Activated naive CD8-positive, alpha-beta T cell treated with anti-CD3 and anti-CD28 coated beads for 36 hours (primary cell): ENCODE data around the gene MINDY4. TPM values are rescaled to one million over a fixed set of nuclear protein-coding genes. Genes with fewer than 3 reads are reported as not detected.

ENCODE experiments used
- DNase-seq: peaks from one replicate; pipeline ENCODE4 v3.0.0; 2021
- H3K27ac Mint-ChIP-seq: one replicate; pipeline ENCODE4 v1.8.0; 2022; ENCODE audit warnings: mild to moderate bottlenecking, moderate library complexity, mixed read lengths
- H3K27me3 Mint-ChIP-seq: one replicate; pipeline ENCODE4 v1.8.0; 2022; ENCODE audit warnings: mild to moderate bottlenecking, mixed read lengths
- H3K36me3 Mint-ChIP-seq: one replicate; pipeline ENCODE4 v1.8.0; 2021; ENCODE audit warnings: mild to moderate bottlenecking, mixed read lengths
- H3K4me1 Mint-ChIP-seq: one replicate; pipeline ENCODE4 v1.8.0; 2021; ENCODE audit warnings: mixed read lengths
- H3K4me3 Mint-ChIP-seq: one replicate; pipeline ENCODE4 v1.8.0; 2022; ENCODE audit warnings: mild to moderate bottlenecking, moderate library complexity, mixed read lengths
- H3K9me3 Mint-ChIP-seq: one replicate; pipeline ENCODE4 v1.8.0; 2022; ENCODE audit warnings: mixed read lengths
- total RNA-seq, 2 experiments: library from RNA; stranded (reverse); gene quantifications; one replicate each; pipeline ENCODE4 v1.2.3, GENCODE V29; 2021

The MINDY4 gene
- total RNA-seq, 2 experiments from 2014 or later: 1.6 to 2.0 TPM

DNA sequence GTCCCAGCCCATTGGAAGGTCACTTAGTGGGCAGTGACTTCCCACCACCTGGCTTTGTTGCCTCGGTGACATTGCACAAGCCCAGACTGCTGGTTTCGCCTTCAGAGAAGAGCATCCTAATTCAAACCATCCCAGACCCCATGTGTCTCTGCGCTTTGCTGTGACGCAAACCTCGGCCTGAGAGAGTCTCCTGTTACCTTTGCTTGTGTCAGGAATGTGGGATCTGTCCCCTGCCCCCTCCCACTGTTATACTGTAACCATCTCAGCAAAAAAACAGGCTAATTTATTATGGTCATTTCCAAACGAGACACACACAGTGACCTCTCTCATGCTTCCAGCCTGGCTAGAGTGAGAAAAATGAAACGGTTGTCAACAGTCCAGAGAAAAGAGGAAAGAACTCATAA, 115.4 kb downstream of the MINDY4 start:
- Mint-ChIP-seq H3K4me1 (no peaks in the 10 kb centered on the region), H3K4me3 (no peak overlapping the region), H3K27me3 (no peaks in the 10 kb centered on the region), H3K36me3 (peaks cover 2% of the 10 kb centered on the region), H3K9me3 (peaks cover 7% of the 10 kb centered on the region), H3K27ac (no peak overlapping the region)
- no peak for DNase-seq

DNA sequence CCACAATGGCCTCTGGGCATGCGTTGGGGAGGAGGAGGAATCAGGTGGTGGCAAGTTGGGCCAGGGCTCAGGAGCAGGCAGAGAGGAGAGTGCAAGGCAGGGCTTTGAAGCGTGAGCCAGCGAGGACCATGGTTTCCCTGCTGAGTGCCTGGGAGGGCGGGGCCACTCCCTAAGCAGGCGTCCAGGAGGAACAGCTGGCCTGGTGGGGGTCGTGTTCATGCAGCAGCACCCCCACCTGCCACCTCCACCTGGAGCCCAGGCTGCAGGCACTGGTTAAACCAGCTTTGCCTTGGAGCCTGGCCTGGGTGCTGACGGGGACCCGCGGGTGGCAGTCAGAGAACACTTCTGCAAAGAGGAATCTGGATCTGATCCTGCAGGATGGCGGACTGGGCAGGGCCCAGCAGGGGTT, 116.3 kb downstream of the MINDY4 start:
- no peaks in the 10 kb centered on the region for H3K4me1 Mint-ChIP-seq
- no peak for DNase-seq
- peaks cover 2% of the 10 kb centered on the region for H3K36me3 Mint-ChIP-seq
- peaks cover 9% of the 10 kb centered on the region for H3K9me3 Mint-ChIP-seq
- no peak overlapping the region for H3K27ac Mint-ChIP-seq
- no peaks in the 10 kb centered on the region for H3K27me3 Mint-ChIP-seq
- H3K4me3 Mint-ChIP-seq: no peak overlapping the region

DNA sequence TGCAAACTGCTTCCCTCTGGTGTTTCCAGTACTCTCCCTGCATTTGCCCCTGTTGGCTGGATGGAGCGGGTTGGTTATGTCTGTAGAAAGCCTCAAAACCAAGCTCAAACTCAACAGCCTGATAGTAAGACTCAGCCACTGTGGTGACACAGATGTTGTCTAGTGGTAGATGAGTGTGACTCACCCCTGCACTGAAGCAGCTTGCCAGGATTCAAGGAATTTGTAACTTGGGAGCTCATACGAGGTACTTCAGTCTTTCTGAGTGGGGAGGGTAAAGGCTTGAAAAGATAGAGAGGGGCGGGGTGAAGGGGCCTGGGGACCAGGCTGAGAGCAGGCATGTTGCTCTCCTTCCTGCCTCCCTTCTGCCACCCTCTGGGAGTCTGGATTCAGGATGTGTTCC, 117.5 kb downstream of the MINDY4 start:
- H3K4me1 Mint-ChIP-seq: no peaks in the 10 kb centered on the region

DNA sequence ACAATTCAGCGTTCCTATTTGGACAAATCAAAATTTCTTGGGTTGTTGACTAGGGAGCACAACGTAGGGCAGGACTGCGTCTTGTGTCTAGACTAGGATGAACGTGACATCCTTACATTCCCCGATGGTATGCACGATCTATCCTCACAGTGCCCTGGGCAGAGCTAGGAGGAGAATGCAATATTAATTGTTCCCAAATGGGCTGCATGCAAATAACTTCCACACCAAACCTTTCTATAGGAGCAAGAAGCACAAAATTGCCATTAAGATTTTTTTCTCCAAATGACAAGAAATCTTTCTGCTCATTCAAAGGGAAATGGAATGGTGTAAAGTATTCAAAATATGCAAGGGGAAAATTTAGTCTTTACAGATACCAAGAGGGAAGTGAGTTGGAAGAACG, 119.0 kb downstream of the MINDY4 start:
- Mint-ChIP-seq H3K36me3 (peaks cover 2% of the 10 kb centered on the region), H3K27ac (no peak overlapping the region), H3K9me3 (peaks cover 9% of the 10 kb centered on the region), H3K4me1 (no peaks in the 10 kb centered on the region), H3K27me3 (no peaks in the 10 kb centered on the region), H3K4me3 (no peak overlapping the region)
- DNase-seq: no peak

More for the DNA sequence above, 117.5 kb downstream of the MINDY4 start:
- Mint-ChIP-seq H3K4me3 (no peak overlapping the region), H3K36me3 (peaks cover 2% of the 10 kb centered on the region), H3K27me3 (no peaks in the 10 kb centered on the region), H3K27ac (no peak overlapping the region), H3K9me3 (peaks cover 9% of the 10 kb centered on the region)
- DNase-seq: no peak

DNA sequence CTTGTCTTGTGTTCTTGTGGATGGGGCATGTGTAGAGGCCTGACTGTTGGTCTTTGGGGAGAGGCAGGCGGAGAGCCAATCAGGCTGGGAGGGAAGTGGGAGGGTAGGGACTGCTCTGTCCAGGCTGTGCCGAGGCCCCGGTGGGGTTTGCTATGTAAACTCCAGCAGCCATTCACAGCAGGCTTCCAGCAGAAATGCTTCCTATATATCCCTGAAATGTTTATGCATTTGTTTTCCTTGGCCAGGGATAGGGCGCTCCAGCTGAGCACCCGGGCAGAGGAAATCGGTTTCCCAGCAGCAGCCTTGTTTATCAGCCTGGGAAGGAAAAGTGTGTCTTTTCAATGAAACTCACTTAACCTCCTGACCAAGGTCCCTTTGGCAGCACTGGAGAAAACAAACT, 122.1 kb downstream of the MINDY4 start:
- peaks cover 9% of the 10 kb centered on the region for H3K9me3 Mint-ChIP-seq
- no peak overlapping the region for H3K4me3 Mint-ChIP-seq
- H3K4me1 Mint-ChIP-seq: no peaks in the 10 kb centered on the region
- H3K36me3 Mint-ChIP-seq: peaks cover 2% of the 10 kb centered on the region
- no peaks in the 10 kb centered on the region for H3K27me3 Mint-ChIP-seq
- no peak overlapping the region for H3K27ac Mint-ChIP-seq
- no peak for DNase-seq

DNA sequence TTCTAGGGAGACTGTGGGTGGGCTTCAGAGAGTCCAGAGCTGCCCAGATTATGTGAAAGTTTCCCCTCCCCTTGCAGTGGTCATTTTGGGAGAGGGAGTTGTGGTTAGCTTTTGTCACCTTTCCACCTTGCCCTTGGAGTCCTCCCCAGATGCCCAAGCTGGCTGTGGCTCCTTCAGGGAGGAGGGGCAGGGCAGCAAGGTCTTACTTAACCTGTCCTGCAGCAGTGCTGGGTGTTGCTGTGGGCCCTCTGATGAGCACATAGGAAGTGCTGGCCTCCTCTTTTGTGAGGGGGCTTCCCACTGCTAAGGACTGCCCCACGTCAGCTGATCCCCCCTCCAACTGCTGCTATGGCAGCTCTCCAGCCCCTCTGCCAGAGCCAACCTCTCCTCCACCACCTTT, 122.8 kb downstream of the MINDY4 start:
- H3K9me3 Mint-ChIP-seq: peaks cover 9% of the 10 kb centered on the region

DNA sequence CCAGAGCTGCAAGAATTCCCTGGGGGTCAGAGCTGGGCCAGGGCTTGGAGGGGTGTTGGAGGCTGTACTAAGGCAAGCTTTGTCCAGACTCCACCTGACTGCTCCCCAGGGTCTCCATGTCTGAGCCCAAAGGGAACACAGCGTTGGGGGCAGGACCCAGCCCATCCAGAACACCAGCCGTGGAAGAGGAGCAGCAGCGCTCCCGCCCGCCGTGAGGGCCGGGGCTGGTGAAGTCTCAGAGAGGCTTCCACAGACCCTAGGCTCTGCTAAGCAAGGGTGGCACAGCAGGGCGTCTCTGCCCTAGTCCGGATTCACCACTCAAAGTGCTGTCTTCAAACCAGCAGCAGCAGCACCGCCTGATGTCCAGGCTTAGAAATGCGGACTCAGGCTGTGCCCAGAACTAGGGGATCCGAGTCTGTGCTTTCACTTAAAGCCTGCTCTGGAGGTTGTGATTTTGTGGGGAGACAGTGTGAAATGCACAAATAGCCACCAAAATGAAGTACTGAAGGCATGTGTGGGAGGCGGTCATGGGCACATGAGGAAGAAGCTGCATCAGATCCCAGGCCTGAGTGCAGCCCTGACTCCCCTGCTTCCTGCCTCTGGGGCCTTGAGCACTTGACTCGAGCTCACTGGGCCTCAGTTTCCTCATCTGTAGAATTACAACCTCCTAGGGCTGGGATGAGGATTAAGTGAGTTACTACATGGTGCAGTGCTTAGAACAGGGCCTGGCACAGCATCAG, 123.8 kb downstream of the MINDY4 start:
- H3K36me3 Mint-ChIP-seq: peaks cover 2% of the 10 kb centered on the region
- H3K4me3 Mint-ChIP-seq: no peak overlapping the region
- H3K4me1 Mint-ChIP-seq: no peaks in the 10 kb centered on the region
- no peak for DNase-seq
- no peak overlapping the region for H3K27ac Mint-ChIP-seq
- peaks cover 9% of the 10 kb centered on the region for H3K9me3 Mint-ChIP-seq
- no peaks in the 10 kb centered on the region for H3K27me3 Mint-ChIP-seq

More for the DNA sequence above, 122.8 kb downstream of the MINDY4 start:
- Mint-ChIP-seq H3K27me3 (no peaks in the 10 kb centered on the region), H3K4me1 (no peaks in the 10 kb centered on the region), H3K4me3 (no peak overlapping the region), H3K36me3 (peaks cover 2% of the 10 kb centered on the region), H3K27ac (no peak overlapping the region)
- no peak for DNase-seq

DNA sequence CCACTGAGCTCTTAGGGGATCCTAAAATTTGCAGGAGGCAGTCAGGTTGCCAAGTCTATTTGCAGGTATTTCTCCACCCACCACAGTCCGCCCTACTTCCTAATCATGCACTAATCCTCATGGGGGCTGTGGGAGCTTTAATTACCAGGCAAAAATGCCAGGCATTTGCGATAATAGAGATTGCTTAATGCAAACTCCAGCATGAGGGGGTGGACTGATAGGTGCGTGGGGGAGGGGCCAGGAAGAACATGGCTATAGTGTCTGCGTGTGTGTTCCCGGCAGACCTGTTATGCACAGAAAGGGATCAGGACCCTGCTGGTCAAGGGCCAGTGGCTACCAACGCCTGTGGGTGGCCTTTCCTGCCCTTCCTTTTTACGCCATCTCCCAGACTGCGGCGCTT, 124.8 kb downstream of the MINDY4 start:
- H3K36me3 Mint-ChIP-seq: peaks cover 2% of the 10 kb centered on the region
- DNase-seq: no peak
- H3K9me3 Mint-ChIP-seq: peaks cover 5% of the 10 kb centered on the region
- no peak overlapping the region for H3K4me3 Mint-ChIP-seq
- no peak overlapping the region for H3K27ac Mint-ChIP-seq
- H3K4me1 Mint-ChIP-seq: no peaks in the 10 kb centered on the region
- H3K27me3 Mint-ChIP-seq: no peaks in the 10 kb centered on the region

DNA sequence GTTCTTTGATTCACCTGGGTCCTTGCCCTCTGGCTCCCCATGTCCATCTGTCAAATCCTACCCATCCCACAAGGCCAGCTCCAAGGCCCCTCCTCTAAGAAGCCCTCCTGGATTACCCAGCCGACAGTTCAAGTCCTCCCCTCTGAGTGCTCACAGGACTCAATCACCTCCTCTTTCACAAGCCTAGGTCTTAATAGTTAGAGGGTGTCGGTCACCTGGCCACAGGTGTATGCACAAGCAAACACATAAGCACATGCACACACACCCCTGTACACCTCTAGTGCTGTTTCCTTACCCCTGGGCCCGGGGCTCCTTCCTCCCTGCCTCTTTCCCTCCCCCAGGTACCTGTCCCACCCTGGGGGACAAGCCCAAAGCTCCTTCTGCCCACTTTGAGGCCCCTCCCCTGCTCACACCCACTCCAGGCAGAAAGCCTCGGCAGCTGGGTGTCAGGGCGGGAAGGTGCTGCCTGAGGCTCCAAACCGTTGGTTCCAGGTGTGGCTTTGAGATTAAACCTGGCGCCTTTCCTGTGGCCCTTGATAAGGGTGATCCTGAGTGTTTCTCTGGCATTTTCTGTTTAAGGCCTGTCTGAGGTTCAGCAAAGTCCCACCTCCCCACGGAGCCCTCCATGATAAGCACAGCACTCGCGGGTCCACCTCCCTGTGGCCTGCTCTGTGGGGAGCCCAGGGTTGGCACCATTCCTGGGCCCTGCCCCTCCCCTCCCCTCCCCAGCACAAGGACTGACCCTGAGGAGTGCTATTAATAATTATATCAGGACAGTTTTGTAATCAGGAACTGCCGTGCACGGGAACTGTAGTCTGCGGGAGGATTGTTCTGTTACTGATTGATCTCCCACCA, 125.8 kb downstream of the MINDY4 start:
- Mint-ChIP-seq H3K27me3 (no peaks in the 10 kb centered on the region), H3K36me3 (no peaks in the 10 kb centered on the region), H3K9me3 (no peaks in the 10 kb centered on the region)

DNA sequence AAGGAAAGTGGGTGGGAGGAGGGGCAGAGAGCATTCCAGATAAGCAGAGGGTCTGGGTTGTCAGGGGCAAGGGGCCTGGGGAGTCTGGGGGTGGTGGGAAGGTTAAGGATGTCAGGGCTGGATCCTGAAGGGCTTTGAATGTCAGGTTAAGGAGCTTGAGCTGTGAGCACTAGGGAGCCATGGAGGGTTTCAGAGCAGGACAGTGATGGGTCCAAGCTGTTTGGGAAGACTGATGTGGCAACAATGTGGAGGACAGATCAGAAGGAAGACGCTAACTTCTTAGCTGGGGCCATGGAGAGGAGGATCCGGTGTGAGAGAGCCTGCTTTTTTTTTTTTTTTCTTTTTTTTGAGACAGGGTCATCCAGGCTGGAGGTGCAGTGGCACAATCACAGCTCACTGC, 126.6 kb downstream of the MINDY4 start:
- H3K27me3 Mint-ChIP-seq: no peaks in the 10 kb centered on the region
- no peak for DNase-seq
- no peak overlapping the region for H3K4me3 Mint-ChIP-seq

More for the DNA sequence above, 125.8 kb downstream of the MINDY4 start:
- no peak for DNase-seq
- H3K27ac Mint-ChIP-seq: no peak overlapping the region
- no peak overlapping the region for H3K4me3 Mint-ChIP-seq
- no peaks in the 10 kb centered on the region for H3K4me1 Mint-ChIP-seq

DNA sequence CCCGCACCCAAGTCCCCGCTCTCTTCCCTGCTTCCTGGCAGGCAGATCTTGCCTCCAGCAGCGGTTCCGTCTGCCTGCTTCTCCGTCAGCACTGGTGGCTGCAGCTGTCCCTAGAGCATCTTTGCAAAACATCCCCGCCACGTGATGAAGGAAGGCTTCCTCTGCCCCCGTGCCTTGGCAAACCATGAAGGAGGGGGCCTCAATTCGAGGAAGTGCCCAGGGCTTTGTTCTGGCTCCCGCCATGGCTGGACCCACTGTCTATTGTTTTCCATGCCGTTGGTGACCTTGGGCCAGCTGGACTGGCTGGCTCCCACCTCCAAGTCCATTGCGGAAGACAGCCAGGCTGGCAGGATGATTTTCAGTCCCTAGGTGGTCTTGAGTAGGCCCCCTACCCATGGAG, 127.2 kb downstream of the MINDY4 start:
- no peak overlapping the region for H3K27ac Mint-ChIP-seq
- H3K4me1 Mint-ChIP-seq: no peaks in the 10 kb centered on the region
- no peaks in the 10 kb centered on the region for H3K9me3 Mint-ChIP-seq
- no peaks in the 10 kb centered on the region for H3K36me3 Mint-ChIP-seq
- no peak overlapping the region for H3K4me3 Mint-ChIP-seq
- no peak for DNase-seq
- H3K27me3 Mint-ChIP-seq: no peaks in the 10 kb centered on the region

More for the DNA sequence above, 126.6 kb downstream of the MINDY4 start:
- H3K36me3 Mint-ChIP-seq: no peaks in the 10 kb centered on the region
- H3K9me3 Mint-ChIP-seq: no peaks in the 10 kb centered on the region
- no peak overlapping the region for H3K27ac Mint-ChIP-seq
- H3K4me1 Mint-ChIP-seq: no peaks in the 10 kb centered on the region

DNA sequence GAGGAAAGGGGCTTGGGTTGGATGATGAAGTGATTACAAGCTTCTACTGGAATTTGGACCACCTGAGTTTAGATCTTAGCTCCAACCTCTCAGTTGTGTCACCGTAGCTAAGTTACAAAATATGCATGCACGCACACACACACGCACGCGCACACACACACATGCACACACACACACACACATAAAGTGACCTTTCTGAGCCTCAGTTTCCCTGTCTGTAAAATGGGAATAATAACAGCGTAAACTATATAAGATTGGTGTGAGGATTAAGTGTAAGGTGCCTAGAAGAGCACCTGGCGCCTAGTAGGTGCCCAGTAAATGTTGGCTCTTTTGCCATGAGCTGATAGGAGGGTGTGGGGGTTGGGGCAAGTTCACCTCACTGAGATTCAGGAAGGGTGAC, 127.8 kb downstream of the MINDY4 start:
- DNase-seq: no peak
- Mint-ChIP-seq H3K36me3 (no peaks in the 10 kb centered on the region), H3K9me3 (no peaks in the 10 kb centered on the region), H3K27ac (no peak overlapping the region), H3K4me3 (no peak overlapping the region), H3K4me1 (no peaks in the 10 kb centered on the region), H3K27me3 (no peaks in the 10 kb centered on the region)

DNA sequence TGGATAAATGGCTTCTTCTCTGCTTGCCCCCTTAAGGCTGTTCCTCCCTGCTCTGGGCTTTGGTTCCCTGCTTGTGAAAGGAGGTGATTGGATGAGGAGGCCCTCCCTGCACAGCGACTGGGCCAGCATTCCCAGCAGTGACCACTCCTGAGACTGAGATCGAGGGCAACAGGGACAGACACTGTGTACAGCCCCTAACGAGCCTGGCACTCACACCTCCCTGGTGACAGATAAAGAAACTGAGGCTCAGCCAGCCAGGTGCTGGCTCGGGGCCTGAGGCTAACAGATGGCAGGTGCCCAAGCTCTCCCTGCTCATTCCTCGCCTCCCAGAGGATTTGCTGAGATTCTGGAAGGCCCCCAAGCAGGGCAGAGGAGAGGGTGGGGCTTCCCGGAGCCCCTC, 128.4 kb downstream of the MINDY4 start:
- no peaks in the 10 kb centered on the region for H3K27me3 Mint-ChIP-seq
- no peak overlapping the region for H3K27ac Mint-ChIP-seq
- no peaks in the 10 kb centered on the region for H3K36me3 Mint-ChIP-seq
- no peak overlapping the region for H3K4me3 Mint-ChIP-seq
- no peak for DNase-seq
- H3K9me3 Mint-ChIP-seq: no peaks in the 10 kb centered on the region
- H3K4me1 Mint-ChIP-seq: no peaks in the 10 kb centered on the region

DNA sequence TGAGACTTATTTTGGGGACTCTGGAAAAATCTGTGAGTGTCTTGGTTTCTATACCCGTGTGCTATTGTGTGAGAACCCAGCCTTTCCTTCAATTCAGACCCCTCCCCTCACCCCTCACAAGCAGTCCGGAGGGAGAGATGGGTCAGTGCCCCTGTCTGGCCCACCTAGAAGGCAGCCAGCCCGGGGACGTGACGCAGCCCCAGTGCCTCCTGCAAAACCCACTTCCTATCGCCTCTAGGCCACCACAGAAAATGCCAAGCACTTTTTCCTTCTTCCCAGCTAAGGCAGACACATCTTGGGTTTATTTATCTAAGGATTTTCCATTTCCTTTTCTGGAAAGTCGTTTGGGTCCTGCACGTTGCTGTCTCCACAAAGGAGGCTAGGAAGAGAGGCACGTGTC, 128.8 kb downstream of the MINDY4 start:
- no peak overlapping the region for H3K27ac Mint-ChIP-seq
- H3K36me3 Mint-ChIP-seq: no peaks in the 10 kb centered on the region
- H3K4me1 Mint-ChIP-seq: no peaks in the 10 kb centered on the region
- H3K9me3 Mint-ChIP-seq: no peaks in the 10 kb centered on the region
- no peak overlapping the region for H3K4me3 Mint-ChIP-seq
- no peaks in the 10 kb centered on the region for H3K27me3 Mint-ChIP-seq
- DNase-seq: no peak

DNA sequence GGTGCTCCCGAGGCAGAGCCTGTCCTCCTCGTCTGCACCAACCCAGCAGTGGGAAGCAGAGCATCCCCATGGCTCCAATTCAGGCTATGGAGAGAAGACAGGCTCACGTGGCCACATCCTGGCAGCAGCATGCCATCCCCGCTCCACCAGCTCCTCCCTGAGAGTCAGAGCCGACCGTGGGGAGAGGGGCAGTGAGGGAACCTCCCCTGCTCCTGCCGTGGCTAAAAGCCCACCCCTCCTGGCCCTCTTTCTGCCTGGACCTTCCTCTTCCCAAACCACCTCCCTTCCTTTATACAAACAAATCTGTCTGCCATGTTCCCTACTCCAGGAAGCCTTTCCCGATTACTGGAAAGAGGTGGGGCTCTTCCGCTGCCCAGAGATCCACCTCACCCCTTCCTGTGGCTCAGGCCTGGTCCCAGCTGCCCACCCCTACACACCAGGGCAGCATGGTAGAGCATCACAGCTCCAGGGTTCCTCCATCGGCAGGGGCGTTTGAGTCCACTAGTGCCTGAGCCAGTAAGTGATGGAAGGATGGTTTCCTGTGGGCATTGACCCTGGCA, 129.7 kb downstream of the MINDY4 start:
- DNase-seq: no peak
- no peaks in the 10 kb centered on the region for H3K27me3 Mint-ChIP-seq
- H3K4me3 Mint-ChIP-seq: no peak overlapping the region
- no peak overlapping the region for H3K27ac Mint-ChIP-seq
- H3K9me3 Mint-ChIP-seq: no peaks in the 10 kb centered on the region
- H3K36me3 Mint-ChIP-seq: no peaks in the 10 kb centered on the region
- H3K4me1 Mint-ChIP-seq: no peaks in the 10 kb centered on the region
